GM19467 (cell line): ENCODE measurements around the gene GLS2.
"Not testable (repeated sequence)": the region's sequence is repeated elsewhere in the genome, so short reads cannot be mapped to it uniquely, and the experiment has no call there.

Source experiments
- ATAC-seq: cut with Tn5 transposase; IDR thresholded peaks from one replicate; pipeline ENCODE4 v1.9.1; 2021; ENCODE audit warnings: mild to moderate bottlenecking, moderate library complexity; ENCODE audit not compliant: unreplicated experiment

GLS2 gene

DNA sequence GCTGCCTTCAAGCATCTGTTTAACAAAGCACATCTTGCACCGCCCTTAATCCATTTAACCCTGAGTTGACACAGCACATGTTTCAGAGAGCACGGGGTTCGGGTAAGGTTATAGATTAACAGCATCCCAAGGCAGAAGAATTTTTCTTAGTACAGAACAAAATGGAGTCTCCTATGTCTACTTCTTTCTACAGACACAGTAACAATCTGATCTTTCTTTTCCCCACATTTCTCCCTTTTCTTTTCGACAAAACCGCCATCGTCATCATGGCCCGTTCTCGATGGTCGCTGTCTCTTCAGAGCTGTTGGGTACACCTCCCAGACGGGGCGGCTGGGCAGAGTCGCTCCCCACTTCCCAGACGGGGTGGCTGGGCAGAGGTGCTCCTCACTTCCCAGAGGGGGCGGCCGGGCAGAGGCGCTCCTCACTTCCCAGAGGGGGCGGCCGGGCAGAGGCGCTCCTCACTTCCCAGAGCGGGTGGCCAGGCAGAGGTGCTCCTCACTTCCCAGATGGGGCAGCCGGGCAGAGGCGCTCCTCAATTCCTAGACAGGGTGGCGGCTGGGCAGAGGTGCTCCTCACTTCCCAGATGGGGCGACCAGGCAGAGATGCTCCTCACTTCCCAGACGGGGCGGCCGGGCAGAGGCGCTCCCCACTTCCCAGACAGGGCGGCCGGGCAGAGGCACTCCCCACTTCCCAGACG is 5.6 kb upstream of the GLS2 start:
- ATAC-seq, result not testable (repeated sequence)

DNA sequence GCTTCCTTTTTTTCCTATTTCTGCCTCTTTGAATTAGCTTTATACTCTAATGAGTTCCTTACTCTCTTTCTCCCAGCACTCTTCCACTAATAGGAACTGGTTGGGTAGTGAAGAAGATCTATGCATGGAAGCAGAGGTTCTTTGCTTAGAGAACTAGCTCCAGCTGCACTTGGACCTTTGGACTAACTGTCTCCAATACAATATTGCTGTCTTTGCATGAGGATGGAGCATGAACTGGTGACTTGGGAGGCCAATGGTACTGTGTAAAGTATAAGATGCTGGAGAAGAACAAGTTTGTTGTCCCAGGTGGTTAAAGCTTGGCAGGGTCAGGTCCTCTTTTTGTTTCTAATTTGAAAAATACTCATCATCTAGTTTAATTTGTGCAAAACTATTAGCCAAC is 2.4 kb upstream of the GLS2 start:
- ATAC-seq, result no peak

DNA sequence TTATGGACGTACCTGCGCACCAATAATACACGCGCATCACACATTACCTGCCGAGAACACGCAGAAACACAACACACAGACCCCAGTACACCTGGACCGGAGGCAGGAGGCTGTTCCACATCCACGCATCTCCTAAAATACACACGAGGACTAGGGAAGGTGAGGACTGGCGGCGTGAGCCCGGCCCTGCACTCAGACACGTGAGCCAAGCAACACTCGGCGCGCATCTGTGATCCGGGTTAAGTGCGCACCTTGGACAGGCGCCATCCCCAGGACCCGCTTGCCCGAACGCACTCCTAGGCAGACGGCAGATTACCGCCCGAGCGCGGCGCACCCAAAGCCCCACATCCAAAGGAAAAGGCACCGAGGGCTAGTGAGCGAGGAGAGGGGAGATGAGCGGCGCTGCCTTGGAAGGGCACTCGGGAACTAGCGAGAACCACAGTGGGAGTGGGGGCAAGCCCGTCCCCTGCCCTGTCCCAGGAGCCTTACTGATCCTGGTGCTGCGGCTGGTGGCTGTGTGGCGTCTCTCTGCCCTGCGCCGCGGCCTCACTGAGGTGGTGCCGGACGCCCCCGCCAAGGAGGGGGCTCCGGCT is 417 bp downstream of the GLS2 start:
- peak; percentile 26 for ATAC-seq

DNA sequence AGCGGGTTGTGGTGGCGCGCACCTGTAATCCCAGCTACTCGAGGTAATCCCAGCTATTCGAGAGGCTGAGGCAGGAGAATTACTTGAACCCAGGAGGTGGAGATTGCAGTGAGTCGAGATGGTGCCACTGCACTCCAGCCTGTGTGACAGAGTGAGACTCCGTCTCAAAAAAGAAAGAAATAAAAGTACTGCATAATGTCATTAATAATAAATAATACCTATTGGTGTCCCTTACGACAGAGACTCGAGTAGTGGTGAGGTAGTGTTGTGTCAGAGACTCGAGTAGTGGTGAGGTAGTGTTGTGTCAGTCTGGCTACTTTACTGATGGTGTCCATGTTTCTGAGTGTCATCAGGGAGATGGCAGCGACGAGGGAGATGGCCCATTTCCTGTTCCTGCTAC is 1.3 kb downstream of the GLS2 start:
- ATAC-seq, result no peak

DNA sequence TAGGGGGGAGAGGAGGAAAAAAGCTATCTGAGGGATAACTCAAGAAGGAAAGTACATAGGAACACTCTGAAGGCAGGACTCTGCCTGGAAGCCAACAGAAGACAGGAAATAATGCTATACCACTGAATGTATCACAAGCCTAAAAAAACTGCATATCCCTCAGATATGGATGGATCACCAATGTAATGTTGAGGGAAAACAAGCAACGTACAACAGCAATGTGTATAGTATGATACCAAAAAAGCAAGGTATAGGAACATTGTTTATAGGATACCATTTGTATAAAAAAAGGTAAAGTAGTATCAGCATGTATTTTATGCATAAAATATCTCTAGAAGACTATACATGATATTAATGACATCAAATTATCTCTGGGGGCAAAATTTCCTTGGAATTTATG is 3.4 kb downstream of the GLS2 start:
- ATAC-seq, result no peak

DNA sequence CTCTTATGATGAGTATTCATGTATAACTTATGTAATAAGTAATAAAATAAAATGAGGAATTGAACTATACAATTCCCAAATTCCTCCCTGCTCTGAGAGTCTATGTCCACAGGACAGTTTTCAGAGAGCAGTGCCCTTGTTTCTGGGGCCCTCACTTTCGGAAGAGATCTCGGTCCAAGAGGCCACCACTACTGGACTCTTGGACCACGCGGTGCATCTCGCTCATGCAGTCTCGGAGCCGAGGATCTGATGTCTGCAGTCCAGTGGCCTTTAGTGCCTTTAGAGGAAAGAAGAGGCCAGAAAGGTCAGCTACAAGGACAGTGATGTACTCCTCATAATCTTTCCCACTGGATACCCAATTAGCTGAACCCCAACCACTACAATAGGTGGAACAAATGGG is 8.3 kb downstream of the GLS2 start:
- no peak for ATAC-seq

DNA sequence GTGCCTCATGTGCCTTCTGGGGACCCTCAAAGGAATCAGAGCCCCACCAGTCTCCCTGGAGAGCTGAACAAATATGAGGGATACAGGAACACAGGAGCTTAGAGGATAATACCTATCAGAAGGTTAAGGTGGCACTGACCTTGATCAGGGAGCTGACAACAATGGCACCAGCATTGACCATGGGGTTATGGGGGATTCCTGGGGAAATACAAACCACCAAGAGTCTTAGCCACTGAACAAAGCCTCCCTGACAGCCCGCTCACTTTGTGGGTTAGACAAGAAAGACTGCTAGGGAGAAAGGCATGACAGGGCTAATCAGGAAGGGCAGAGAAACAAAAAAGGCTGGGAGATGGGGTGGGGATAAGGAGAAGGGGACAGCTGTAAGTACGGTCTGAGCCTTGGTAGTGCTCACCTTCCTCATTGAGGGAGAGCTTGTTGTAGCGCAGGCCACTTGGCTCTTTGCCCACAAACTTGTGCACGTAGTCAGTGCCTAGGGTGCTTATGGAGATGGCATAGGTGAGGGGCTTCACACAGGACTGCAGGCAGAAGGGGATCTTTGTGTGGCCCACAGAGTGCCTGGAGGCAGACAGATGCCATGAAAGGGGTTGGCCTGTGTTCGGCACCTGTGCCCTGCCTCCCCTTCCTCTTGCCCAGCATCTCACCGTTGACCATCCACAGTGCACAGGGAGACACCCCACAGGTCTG is 10.3 kb downstream of the GLS2 start:
- no peak for ATAC-seq

DNA sequence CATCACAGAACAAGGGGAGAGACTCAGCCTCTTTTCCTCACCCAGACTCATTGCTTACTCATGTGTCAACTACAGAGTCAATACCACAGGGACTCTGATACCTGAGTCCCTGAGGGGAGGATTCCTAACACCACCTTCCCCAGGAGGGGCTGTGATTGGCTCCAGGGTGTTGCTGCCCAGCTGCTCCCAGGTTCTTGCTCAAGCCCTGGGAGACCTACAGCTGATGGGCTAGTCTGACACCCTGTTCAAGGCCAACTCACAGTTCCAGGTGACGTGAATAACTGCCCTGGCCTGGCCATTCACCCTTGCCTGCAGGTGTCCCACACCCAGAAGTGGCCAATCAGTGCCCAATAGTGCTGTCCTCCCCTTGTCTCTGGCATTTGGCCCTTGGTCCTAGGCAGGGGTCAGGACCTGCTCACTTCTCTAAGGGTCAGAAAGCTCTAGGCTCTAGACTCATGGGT is 11.0 kb downstream of the GLS2 start:
- ATAC-seq, result no peak

DNA sequence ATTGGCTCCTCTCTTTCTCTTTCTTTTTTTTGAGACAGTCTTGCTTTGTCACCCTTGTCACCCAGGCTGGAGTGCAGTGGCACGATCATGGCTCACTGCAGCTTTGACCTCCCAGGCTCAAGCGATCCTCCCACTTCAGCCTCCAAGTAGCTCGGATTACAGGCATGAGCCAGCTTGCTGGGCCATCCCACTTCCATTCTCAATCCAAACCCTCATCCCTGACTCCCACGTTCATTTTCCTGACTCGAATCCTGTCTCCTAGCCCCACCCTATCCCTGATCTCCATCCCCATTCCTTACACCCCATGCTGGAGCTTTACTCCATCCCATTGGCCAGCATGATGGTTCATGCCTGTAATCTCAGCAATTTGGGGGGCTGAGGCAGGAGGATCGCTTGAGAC is 11.8 kb downstream of the GLS2 start:
- ATAC-seq, result no peak

DNA sequence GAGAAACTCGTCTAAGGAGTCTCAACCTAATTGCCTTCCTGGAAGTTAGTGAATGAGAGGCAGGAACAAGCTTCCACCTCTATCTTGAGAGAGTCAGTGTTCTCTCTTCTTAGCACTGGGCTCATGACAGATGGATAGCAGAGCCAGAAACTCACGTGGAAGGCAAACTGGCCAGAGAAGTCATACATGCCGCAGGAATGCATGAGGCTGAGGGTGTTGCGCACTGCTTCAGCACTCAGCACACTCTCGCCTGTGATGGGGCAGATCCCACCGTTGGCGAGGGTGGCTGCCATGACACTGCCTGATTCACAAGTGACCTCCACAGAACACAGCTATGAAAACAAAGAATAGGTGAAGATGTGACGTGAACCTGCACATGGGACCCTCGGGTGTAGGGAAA is 13.6 kb downstream of the GLS2 start:
- no peak for ATAC-seq

DNA sequence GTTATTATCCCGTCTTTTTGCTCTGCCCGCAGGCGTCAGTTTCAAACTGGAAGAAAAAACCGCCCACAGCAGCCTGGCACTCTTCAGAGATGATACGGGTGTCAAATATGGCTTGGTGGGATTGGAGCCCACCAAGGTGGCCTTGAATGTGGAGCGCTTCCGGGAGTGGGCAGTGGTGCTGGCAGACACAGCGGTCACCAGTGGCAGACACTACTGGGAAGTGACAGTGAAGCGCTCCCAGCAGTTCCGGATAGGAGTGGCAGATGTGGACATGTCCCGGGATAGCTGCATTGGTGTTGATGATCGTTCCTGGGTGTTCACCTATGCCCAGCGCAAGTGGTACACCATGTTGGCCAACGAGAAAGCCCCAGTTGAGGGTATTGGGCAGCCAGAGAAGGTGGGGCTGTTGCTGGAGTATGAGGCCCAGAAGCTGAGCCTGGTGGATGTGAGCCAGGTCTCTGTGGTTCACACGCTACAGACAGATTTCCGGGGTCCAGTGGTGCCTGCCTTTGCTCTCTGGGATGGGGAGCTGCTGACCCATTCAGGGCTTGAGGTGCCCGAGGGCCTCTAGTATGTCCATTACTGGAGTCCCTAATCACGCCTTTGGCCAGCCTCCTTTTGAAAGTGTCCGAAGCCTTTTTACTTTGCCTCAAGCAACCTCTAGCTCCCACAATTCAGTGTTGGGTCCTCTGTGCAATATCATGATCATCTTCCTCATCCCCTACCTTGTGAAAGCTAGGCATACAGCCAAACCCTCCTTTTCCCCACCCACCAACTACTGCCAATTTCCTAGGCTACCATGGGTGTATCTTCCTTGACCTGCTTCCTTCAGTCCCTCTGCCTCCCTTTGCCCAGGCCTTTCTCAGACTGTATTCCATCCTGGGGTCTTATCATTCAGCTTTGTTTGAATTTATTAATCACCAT is 18.7 kb downstream of the GLS2 start:
- no peak for ATAC-seq

DNA sequence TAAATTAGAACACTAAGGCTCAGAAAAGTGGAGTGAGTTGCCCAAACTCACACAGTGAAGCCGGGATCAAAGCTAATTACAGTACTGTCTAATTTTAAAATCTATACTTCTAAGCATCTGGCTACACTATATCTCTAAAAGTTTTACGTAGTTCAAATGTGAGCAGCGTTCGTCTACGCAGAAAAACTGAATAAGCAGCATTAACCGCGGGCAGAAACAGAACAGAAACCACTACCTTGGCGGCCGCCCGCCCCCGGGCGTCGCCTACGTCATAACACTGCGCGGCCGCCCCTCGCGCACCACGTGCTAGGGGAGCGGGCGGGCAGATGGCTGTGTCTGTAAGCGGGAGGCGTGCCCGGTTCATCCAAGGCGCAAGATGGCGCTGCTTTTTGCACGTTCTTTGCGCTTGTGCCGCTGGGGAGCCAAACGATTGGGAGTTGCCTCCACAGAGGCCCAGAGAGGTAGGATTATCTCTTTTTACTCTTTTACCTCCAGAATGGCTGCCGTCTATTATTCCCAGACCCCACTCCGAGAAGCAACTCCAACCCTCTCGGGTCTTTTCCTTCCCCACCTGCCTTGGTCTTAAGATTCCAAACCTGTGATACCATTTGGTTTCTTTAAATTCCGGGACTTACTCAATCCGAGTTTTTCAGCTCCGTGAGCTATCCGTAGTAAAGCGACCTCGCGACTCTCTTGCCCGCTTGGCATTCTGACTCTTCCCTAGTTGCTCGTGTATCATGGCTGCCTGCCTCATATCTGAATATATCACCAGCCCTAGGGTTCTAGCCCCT is 19.6 kb downstream of the GLS2 start, which contains the start of gene SPRYD4:
Gene SPRYD4, plus strand, starts transcription at position 363 of the 791 bp plus-strand sequence. Its CDS starts 14 bp downstream, at position 377.
- peak; percentile 76 for ATAC-seq

DNA sequence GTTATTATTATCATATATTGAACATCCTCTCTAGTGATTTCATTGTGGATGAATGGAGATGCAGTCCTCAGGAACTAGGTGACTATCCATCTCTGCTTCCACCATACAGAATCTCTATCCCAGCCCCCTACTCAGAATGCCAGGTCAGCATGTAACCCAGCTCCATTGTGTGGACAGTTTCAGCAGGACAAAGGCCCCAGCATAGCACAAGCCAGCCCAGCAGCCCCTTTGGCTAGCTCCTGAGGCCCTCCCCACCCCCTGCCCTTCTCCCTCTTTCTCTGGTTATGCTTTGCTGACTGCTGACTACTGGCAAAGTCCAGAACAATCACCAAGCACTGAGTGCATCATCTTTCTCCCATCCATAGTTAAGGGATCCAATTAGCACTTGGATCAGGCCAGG is 25.4 kb downstream of the GLS2 start:
- ATAC-seq, result no peak

DNA sequence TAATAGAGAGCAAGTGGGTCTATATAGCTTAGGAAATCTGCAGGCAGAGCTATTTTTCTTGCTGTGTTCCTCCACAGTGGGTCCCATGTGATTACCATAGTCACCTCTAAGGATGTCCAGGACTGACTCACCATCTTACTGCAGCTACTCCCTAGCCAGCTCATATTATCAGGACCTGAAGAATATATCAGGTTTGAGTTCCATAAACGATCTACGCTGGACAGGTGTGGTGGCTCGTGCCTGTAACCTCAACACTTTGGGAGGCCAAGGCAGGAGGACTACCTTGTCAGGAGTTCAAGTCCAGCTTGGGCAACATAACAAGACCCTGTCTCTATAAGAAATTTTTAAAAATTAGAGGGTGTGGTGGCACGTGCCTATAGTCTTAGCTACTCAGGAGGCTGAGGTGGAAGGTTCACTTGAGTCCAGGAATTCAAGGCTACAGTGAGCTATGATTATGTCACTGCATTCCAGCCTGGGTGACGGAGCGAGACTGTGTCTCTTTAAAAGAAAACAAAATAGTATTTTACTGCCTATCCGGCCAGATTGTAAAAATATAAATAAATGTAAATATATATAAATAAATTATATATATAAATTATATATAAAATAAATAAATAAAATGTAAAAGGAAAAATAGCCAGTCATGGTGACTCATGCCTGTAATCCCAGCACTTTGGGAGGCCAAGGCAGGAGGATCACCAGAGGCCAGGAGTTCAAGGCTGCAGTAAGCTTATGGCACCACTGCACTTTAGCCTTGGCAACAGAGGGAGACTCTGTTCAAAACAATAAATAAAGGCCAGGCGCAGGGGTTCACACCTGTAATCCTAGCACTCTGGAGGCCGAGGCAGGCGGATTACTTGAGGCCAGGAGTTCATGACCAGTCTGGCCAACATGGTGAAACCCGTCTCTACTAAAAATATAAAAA is 26.5 kb downstream of the GLS2 start:
- ATAC-seq, result no peak

DNA sequence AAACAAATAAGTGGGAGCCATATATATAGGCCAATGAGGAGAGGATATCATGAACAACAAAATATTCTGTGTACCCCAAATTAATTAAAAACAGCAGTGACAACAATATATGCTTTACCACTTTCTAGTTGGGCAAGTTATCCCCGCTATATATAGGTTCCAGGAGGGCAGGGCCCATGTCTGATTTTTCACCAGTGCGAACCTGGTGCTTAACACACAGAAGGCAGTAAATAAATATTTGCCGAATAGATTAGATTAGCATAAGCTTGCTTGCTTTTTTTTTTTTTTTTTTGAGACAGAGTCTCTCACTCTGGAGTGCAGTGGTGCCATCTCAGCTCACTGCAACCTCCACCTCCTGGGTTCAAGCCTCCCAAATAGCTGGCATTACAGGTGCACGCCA is 30.1 kb downstream of the GLS2 start:
- no peak for ATAC-seq

DNA sequence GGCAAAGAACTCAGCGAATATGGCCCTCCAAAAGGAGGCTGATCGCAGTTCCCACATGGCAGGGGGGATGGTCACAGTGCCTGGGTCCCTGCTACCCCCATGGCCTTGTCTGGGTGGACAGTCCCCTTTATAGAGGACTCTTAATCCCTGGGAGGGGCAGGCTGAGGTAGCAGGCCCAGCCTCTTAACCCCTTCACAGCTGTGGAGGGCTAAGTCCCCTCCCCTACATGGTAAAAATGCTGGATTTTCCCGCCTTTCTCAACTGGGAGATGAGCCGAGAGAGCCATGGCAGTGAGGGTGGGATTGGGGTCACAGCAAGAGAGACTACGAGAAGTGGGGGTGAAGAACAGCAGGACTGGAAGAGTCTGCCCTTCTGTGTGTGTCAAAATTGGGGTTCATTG is 33.4 kb downstream of the GLS2 start, which contains the start of gene MIP:
Gene MIP, minus strand, starts transcription at position 101 of the 400 bp plus-strand sequence. Its CDS starts 44 bp downstream, at position 57.
- no peak for ATAC-seq

DNA sequence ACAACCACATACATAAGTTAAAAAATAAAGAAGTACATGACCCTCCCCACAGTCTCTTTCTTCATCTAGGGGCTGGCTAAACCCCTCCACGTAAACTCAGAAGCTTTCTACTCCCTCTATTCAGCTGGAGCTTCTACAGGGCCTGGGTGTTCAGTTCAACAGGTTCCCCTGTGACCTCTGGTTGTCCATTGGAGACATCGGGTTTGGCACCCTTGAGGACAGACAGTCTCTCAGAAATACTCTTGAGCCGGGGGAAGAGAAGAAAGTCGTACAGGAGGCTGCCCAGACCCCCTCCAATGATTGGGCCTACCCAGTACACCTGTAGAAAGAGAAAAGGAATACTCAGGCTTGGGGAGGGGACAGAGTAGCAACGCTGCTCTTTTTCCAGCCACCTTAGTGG is 36.8 kb downstream of the GLS2 start:
- no peak for ATAC-seq

DNA sequence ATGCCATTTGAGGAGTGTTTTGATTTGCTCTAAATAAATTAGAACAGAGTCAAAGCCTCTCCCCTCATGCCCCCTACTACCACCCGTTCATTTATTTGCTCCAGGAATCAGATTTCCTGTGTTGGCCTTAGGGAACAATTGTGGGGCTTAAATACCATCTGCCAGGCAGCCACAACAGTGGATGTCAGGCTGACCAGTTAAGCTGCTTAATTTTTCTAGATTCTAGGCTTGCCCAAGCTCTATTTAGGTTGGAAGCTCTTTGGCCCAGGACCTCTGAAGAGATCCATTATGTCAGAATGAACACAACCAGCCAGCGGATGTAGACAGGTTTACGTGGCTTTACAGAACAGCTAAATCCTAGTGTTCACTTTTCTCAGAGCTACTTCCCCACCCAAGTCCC is 37.7 kb downstream of the GLS2 start:
- no peak for ATAC-seq

DNA sequence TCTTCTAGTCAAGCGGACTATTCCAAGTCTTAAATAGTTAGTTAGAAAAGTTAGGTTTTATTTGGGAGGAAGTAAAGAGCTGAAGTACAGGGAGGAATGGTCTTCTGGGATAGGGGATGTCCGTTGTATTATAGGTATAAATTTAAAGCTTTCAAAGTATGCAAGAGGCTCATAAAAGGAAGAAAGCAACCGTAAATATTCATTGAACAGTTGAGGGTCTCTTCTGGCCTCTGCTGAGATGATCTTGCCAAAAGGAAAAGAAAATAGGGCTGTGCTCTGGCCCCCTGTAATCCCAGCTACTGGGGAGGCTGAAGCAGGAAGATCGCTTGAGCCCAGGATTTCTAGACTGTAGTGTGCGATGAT is 38.4 kb downstream of the GLS2 start:
- no peak for ATAC-seq
